ENCODE measurements around the gene PRSS8.
"Not testable (repeated sequence)": the region's sequence is repeated elsewhere in the genome, so short reads cannot be mapped to it uniquely, and the experiment has no call there.

- TF ChIP-seq CTCF (IDR thresholded peaks at IDR 0.05; ENCODE audit: insufficient read depth, low read length, poor library complexity, severe bottlenecking); EZH2phosphoT487 (conservative IDR thresholded peaks at IDR 0.05; ENCODE audit: low read length): not testable (repeated sequence)
These were observed 8.9 kb upstream of the PRSS8 start for GRCh38 chr16:31144418-31144817.
